HG03039 (cell line): ENCODE measurements around the gene PTPRD.
"Not testable (repeated sequence)": the region's sequence is repeated elsewhere in the genome, so short reads cannot be mapped to it uniquely, and the experiment has no call there.

Experiments used
- ATAC-seq: cut with Tn5 transposase; IDR thresholded peaks from one replicate; pipeline ENCODE4 v1.9.1; 2021; ENCODE audit warnings: mild to moderate bottlenecking, moderate library complexity; ENCODE audit not compliant: unreplicated experiment

PTPRD gene

DNA sequence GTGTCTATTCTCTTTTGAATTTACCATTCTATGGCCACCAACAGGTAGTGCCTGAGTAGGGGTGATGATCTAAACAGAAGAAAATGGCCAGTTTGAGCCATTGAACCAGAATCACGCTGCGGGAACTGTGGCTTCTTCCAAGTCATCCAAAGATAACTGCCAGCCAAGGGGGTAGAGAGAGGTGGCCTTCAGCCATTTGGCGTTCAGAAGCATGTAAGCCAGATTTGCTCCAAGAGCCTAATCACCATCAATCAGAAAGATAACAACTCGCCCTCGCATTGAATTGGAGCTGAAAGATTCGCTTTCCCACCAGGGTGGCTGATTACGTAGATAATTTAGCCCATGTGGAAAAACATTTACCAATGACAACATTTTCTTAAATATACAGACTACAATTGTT is 1510.5 kb downstream of the PTPRD start:
- no peak for ATAC-seq

DNA sequence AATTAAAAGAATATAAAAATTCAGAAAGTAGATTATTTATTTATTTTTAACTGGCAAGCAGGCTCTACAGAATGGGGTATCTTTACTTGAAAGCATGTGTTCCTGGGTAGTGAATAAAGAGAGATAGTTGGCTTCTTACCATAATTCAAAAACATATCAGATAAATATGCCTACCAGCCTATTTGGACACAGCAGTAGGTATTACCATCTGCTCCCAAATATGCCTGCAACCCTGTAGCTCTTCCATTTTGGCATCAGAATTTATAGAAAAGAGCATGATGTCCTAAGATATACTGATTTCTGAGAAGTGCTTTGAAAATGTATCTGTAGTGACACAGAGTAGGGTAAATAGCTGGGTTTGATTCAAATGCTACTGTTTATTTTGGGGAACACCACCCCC is 1512.7 kb downstream of the PTPRD start:
- no peak for ATAC-seq

DNA sequence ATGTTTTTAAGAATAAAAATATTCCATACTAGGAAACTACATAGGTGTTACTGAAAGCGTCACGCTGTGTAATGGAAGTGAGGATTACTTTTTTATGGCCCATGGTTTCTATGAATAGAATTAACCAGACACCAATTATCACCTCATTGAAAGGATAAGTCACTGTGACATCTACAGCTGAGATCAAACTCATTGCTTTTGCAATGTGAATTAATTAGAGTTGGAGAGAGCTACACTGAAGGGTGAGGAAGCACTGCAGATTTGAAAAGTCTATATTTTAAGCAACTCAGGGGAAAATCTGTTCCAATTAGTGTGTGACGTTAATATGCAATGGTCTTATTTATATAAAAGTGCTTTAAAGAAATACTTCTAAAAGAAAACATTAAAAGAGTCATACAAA is 1513.2 kb downstream of the PTPRD start:
- no peak for ATAC-seq

DNA sequence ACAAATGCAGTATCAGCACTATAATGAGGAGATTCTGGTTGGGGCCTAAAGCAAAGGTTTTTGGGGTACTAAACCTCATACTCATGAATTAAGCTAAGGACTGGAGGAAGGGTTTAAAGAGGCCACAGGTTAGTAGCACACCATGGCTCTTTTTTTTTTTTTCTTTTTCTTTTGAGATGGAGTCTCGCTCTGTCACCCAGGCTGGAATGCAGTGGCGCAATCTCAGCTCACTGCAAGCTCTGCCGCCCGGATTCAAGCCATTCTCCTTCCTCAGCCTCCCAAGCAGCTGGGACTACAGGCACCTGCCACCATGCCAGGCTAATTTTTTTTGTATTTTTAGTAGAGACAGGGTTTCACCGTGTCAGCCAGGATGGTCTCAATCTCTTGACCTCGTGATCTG is 1515.5 kb downstream of the PTPRD start:
- ATAC-seq, result not testable (repeated sequence)

DNA sequence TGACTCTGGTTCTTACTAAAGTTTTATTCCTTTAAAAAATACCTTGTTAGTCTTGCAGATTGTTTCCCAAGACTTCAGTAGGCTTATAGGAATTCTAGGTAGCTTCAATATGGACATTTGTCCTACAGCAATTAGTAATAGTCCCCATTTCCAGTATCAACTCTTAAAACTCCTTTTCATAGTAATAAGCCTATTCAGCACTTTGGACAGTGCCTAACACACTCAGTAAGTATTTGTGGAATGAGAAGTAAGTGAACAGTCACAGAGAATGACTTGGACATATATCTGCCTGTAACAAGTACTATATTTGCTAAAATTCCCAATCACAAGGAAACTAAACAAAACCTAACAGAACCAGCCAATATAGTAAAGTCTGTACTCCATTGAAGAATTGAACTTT is 1521.4 kb downstream of the PTPRD start:
- ATAC-seq, result no peak

DNA sequence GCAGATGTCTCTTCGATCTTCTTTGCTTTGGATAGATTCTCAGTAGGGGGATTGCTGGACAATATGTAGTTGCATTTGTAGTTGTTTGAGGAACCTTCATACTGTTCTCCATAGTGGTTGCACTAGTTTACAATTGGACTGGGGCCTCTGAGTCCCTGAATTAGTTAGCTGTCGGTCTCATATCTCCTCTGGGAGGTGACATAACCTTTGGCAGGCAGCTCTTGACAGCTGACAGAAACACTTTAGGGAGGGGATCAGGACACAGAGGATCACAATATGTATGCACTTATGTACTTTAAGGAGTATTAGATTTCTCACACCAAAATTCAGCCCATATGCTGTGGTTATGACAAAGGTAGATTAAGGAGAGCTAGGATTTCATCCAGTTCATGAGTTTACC is 1533.3 kb downstream of the PTPRD start:
- no peak for ATAC-seq

DNA sequence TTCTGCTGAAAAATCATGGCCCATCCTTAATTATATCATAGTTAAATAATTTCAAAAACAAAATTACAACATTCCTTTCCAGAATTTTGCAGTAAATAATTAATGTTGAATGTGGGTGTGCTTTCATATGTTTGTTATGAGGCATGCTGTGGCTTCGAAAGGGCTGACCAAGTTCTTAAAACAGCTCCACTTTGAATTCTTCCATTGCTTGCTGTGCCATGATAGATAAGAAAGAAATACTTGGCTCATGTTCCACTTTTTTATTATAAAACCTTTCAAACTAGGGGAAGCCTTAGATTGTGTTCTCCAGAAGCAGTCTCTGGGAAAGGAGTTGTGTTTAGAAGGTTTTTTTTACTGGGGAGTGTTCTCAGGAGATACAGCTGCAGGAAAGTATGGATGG is 1534.5 kb downstream of the PTPRD start:
- ATAC-seq, result no peak

DNA sequence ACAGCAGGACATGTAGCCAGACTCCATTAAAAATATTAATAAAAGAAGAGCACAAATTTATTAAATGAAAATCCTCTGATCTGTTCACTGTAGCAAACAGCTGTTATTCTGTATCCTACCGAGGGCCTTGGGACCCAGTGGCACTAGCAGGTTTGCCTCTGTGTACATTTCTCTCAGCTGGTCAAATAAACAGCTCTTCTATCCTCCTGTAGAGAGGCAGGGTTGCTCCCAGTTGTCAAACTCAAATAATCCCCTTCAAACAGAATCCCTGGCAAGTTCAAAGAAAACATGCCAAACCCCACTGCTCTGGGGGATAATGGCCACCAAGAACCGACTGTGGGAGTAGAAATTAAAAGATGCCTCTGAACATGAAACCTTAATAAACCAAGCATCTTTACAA is 1551.2 kb downstream of the PTPRD start:
- ATAC-seq, result no peak

DNA sequence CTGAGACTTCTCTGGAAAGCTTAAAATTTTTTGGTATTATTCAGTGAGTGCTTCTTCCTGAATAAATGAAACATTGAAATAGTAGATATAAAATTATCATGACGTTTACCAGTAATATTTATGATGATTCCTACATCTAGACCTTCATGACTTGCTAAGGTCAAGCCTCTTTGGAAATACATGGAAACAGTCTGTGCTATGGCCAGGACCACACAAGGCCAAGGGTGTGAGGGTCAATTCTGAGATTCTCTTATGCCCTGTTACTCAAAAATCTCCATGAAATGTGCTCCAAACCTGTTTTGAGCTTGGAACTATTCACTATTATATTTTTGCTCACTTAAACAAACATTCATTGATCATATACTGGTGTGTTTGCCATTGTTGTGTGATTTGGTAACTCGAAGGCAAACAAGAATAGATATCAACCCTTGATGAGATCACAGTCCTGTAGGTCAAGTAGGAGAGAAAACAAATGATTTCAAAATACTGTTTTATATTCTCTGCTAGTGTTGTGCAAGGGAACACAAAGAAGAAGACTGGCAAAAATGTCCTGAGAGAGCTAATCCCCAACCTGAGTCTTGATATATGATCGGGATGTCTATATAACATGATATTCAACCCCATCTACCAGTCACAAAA is 1558.3 kb downstream of the PTPRD start:
- ATAC-seq, result no peak

DNA sequence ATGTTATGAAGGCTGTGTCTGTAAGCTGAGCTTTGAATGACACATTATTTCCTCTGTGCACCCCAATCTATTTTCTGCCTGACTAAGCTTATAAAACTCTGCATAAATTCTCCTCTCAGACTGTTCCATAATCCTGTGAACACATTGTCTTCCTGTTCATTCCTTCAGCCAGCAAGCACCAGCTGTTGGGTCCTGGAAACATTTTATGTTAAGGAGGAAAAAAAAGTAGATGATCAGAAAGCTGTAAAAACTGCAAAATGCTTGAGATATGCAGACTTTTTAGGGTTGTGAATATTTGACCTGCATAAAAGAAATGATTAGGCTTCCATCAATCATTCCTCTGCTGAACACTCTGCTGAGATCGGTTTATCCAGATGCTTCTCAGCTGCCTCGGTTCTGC is 1567.2 kb downstream of the PTPRD start:
- no peak for ATAC-seq

DNA sequence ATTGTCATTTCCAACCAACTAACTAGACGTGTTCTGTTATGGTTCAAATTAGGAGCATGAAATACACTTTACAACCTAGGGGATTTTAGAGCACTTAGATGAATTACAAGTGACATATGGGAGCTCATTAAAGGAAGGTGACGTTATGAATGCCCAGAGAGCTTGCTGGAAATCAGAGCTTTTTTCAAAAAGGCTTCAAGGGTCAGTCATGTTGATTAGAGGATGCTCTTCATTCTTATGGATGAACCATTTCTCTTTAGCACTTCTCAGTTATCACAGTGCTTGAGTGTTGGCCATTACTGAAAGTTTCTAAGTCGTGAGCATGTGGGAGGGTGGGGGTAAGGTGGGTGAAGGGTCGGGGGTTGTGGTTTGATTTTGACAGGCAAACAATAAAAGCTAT is 1567.7 kb downstream of the PTPRD start:
- no peak for ATAC-seq

DNA sequence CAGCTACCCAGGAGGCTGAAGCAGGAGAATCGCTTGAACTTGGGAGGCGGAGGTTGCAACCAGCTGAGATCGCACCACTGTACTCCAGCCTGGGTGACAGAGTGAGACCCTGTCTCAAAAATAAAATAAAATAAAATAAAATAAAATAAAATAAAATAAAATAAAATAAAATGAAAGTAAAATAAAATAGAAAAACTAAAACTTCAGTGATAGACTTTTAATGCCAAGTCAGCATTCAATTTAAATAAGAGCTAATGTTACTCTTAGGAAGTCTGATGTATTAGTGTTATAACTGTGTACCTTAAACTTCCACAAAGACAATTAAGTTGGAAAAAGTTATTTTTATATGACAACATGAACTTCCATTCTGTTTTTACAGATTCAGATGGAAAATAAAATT is 1569.0 kb downstream of the PTPRD start:
- not testable (repeated sequence) for ATAC-seq

DNA sequence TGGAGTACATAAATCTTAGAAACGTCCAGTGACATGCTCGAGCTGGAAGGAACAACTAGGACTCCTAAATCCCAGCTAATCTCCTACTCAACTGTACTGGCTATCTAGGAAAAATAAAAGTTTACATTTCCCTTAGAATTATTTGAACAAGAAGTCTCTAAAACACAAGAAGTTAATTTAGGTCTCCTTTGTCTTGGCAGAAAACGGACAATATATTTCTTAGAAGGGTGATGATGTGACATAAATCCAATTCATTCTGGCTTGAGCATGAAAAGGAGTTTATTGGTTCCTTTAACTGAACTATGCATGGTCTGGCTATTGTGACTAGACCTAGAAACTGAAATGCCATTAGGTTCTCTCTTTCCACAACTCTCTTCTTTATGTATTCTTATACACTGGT is 1571.0 kb downstream of the PTPRD start:
- ATAC-seq, result no peak

DNA sequence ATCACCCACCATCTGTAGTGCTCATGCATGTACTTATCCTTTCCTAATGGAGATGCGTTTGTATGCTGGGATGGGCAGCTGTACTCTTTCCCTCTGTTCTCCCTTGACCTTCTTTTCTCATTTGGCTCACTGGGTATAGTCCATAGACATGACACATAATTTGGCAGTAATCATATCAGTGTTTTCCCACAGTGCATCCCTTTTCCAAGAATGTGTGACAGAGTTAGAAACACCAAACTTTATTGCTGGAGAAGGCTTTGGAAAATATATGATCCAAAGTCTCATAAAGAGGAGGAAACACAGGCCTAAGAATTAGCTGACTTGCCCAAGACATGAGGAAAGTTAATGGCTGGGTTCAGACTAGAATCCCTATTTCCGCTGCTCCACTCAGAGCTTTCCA is 1579.8 kb downstream of the PTPRD start:
- ATAC-seq, result no peak

DNA sequence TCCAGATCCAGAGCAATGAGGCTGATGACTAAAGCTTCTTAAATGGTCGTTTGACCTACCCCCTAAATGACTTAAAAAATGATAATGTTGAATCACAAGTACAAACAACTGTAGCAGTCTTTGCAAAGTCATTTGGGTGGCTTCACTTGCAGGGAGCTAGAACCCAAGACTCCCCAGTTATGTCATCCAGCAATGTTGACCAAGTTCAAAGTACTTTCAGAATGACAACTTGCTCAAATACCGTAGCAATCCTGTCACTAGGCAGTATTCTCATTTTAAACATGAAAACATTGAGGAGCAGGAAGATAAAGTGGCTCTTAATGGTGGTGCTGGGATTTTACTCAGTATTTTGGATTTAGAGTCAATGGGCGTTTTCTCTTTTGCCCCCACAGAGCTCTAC is 1596.2 kb downstream of the PTPRD start:
- no peak for ATAC-seq

DNA sequence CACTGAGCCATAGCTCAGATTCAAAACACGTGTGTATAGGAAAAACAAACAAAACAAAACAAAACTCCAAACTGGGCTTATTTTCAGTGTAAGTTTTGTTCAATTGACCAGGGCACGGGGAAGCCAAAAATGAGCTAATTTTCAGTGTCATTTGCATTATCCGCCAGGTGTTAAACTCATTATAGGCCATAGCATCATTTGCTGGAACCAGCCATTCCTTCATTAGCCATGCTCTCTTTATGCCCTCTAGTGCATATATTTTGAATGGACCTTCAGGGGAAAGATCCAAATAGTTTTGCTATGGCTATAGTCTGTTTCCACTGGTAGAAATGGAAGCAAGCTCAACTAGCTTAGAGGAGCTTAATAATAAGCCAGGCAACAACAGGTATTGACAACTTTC is 1608.0 kb downstream of the PTPRD start:
- no peak for ATAC-seq

DNA sequence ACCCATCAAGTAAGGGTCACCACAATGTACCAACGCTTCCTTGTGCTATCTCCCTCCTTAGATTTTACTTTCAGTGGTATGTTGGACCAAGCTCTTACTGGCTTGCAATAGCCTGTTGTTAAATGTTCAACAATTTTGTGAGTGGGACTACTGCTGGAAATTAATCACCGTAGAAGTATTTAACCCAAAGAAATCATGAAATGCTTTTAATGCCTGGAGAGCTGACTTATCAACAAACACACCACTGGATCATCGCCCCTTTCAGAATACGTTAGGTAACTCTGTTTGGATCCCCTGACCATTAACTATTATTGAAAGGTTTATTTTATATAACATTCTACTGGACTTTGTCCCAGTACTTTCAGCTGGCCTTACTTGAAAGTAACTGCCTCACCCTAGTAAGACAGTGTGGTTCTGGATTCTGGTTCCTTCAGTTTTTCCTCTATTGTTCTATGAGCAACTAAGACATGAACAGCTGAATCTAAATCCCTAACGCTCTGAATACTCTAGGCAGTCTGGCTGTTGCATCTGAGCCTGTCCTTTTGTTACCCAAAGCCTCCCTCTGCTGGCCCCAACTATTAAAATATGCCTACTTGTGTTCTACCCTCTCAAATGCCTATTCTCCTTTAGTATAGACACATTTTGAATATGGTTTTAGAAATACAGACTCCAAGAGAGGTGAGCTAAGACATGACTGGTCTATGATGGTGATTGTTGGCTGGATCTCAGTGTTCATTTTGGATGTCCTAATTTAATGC is 1609.8 kb downstream of the PTPRD start:
- no peak for ATAC-seq

DNA sequence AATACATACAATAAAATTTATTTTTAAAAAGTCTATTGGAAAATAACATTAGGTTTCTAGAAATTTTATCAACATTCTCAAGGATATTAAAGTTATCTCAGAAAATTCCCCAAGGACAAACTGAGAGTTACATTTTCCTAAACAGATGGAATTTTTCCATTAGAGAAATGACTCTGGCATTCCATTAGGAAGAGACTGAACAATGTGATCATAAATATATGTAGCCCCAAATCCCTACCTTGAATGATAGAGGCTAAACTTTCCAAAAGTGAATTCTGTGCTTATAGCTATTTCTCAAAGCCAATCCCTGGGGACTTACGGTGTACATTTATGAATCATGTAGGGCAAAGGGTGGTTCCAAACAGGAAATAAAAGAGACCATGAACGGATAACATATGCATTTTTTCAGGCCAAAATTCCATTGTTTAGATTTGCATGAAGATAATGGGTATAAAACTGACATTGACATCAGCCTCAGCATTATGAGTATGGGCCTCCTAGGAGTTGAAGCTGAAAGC is 1632.2 kb downstream of the PTPRD start:
- no peak for ATAC-seq

DNA sequence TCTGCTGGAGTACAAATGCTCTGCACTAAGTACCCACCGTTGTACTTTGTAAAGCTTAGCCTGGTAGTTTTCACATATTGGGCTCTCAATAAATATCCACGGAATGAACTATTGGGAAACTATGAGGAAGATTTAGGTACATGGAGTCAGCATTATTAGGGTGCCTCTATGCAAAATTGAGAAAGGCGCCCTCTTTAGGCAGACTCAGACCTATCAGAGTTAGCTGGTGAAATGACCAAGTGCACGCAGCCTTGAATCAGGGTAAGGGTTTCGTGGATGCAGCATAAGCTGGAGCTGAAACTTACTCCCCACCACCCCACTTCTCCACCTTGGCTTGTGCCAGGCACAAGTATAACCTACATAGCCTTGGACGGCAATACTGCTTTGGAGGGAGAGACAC is 1634.5 kb downstream of the PTPRD start:
- ATAC-seq, result no peak

DNA sequence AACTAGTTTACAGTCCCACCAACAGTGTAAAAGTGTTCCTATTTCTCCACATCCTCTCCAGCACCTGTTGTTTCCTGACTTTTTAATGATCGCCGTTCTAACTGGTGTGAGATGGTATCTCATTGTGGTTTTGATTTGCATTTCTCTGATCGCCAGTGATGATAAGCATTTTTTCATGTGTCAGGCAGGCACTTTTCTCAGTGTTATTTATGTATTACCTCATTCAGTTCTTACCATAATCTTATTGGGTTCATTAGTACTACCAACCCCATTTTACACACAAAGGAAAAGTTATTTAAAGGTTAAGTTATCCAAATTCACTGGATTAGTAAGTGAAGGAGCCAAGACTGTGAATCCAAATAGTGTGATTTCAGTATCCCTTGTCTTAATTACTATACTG is 1644.5 kb downstream of the PTPRD start:
- ATAC-seq, result not testable (repeated sequence)

DNA sequence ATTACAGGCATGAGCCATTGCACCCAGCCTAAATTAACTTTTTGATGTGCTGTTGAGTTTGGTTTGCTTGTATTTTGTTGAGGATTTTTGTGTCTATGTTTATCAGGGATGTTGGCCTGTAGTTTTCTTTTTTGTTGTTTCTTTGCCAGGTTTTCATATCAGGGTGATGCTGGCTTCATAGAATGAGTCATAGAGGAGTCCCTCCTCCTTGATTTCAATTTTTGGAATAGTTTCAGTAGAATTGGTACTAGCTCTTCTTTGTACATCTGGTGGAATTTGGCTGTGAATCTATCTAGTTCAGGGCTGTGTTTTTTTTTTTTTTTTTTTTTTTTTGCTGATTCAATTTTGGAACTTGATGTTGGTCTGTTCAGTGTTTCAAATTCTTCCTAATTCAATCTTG is 1648.9 kb downstream of the PTPRD start:
- ATAC-seq, result no peak

DNA sequence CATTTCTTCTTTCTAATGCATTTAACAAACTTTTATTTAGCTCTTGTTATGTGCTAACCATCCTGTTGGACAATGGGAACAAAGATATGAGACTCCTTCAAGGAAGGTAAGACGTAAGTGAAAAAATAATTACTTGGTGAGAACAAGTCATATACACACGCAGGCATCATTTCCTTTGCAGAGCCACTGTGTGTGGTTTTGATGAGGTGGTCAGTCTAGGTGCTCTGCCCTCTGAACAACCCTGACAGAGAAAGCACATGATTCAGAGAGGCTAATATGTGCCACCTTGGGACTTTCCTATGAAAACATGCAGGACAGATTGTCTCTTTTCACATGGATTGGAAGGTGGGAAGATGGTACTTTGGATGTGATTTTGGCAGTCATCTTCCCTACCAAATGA is 1650.7 kb downstream of the PTPRD start:
- ATAC-seq, result no peak
